ENCODE measurements around the gene CLMN.

- TF ChIP-seq, protein P1, sequence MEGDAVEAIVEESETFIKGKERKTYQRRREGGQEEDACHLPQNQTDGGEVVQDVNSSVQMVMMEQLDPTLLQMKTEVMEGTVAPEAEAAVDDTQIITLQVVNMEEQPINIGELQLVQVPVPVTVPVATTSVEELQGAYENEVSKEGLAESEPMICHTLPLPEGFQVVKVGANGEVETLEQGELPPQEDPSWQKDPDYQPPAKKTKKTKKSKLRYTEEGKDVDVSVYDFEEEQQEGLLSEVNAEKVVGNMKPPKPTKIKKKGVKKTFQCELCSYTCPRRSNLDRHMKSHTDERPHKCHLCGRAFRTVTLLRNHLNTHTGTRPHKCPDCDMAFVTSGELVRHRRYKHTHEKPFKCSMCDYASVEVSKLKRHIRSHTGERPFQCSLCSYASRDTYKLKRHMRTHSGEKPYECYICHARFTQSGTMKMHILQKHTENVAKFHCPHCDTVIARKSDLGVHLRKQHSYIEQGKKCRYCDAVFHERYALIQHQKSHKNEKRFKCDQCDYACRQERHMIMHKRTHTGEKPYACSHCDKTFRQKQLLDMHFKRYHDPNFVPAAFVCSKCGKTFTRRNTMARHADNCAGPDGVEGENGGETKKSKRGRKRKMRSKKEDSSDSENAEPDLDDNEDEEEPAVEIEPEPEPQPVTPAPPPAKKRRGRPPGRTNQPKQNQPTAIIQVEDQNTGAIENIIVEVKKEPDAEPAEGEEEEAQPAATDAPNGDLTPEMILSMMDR (IDR thresholded peaks at IDR 0.05; ENCODE audit: poor library complexity), result no peak
- TF ChIP-seq EZH2 (IDR thresholded peaks at IDR 0.05; ENCODE audit: borderline replicate concordance) (no peak), EZH2phosphoT487 (IDR thresholded peaks at IDR 0.05; ENCODE audit: low read depth, severe bottlenecking, unreplicated experiment) (no peak)
These were observed 71.3 kb downstream of the CLMN start for GRCh38 chr14:95248432-95248831.
